Measurements from ENCODE around the gene DGKG.

The DGKG gene

GRCh38 chr3:186264608-186265400 lies 97.2 kb downstream of the DGKG start:
- H3K9me3 ChIP-seq = no peaks in the 10 kb centered on the region

GRCh38 chr3:186261638-186262037 lies 100.4 kb downstream of the DGKG start:
- no peaks in the 10 kb centered on the region for H3K36me3 ChIP-seq
- no peaks in the 10 kb centered on the region for H3K9me3 ChIP-seq
- H3K4me3 ChIP-seq (ENCODE audit: low read depth, low read length) = no peak overlapping the region
- TF ChIP-seq CTCF (IDR thresholded peaks at IDR 0.05; ENCODE audit: low read depth, low read length) = peak; percentile 40
- no peak for DNase-seq
- H3K4me1 ChIP-seq = peaks cover 18% of the 10 kb centered on the region
- no peaks in the 10 kb centered on the region for H3K27me3 ChIP-seq

More at GRCh38 chr3:186264608-186265400, 97.2 kb downstream of the DGKG start:
- Histone ChIP-seq H3K4me1 (peaks cover 7% of the 10 kb centered on the region), H3K27me3 (no peaks in the 10 kb centered on the region), H3K36me3 (no peaks in the 10 kb centered on the region), H3K4me3 (ENCODE audit: low read depth, low read length) (no peak overlapping the region)
- TF ChIP-seq CTCF (IDR thresholded peaks at IDR 0.05; ENCODE audit: low read depth, low read length) = no peak
- no peak for DNase-seq

- TF ChIP-seq CTCF (IDR thresholded peaks at IDR 0.05; ENCODE audit: low read depth, low read length) = peak; percentile 41
- Histone ChIP-seq H3K9me3 (no peaks in the 10 kb centered on the region), H3K4me3 (ENCODE audit: low read depth, low read length) (no peak overlapping the region), H3K36me3 (no peaks in the 10 kb centered on the region), H3K27me3 (no peaks in the 10 kb centered on the region), H3K4me1 (peaks cover 18% of the 10 kb centered on the region)
- DNase-seq = peak; percentile 59
These were observed 101.3 kb downstream of the DGKG start for GRCh38 chr3:186260726-186261125.

GRCh38 chr3:186259612-186260383 lies 102.2 kb downstream of the DGKG start:
- Histone ChIP-seq H3K9me3 (no peaks in the 10 kb centered on the region), H3K36me3 (no peaks in the 10 kb centered on the region), H3K4me3 (ENCODE audit: low read depth, low read length) (peak overlapping the region; percentile 54), H3K4me1 (peaks cover 18% of the 10 kb centered on the region), H3K27me3 (no peaks in the 10 kb centered on the region)
- peak; percentile 88 for DNase-seq
- TF ChIP-seq CTCF (IDR thresholded peaks at IDR 0.05; ENCODE audit: low read depth, low read length) = peak; percentile 99

GRCh38 chr3:186258968-186259367 lies 103.1 kb downstream of the DGKG start:
- TF ChIP-seq CTCF (IDR thresholded peaks at IDR 0.05; ENCODE audit: low read depth, low read length) = no peak
- H3K36me3 ChIP-seq = no peaks in the 10 kb centered on the region
- H3K4me3 ChIP-seq (ENCODE audit: low read depth, low read length) = peak overlapping the region; percentile 54
- H3K4me1 ChIP-seq = peaks cover 18% of the 10 kb centered on the region
- no peaks in the 10 kb centered on the region for H3K9me3 ChIP-seq
- H3K27me3 ChIP-seq = no peaks in the 10 kb centered on the region
- peak; percentile 67 for DNase-seq

- Histone ChIP-seq H3K27me3 (no peaks in the 10 kb centered on the region), H3K36me3 (no peaks in the 10 kb centered on the region), H3K9me3 (no peaks in the 10 kb centered on the region), H3K4me3 (ENCODE audit: low read depth, low read length) (no peak overlapping the region), H3K4me1 (peaks cover 18% of the 10 kb centered on the region)
- DNase-seq = no peak
- no peak for TF ChIP-seq CTCF (IDR thresholded peaks at IDR 0.05; ENCODE audit: low read depth, low read length)
These were observed 104.2 kb downstream of the DGKG start for GRCh38 chr3:186257866-186258265.

All from BE2C (cell line).